Fibroblast of villous mesenchyme (primary cell): ENCODE results near the gene KRT38. TPM values are rescaled to one million over a fixed set of nuclear protein-coding genes. Genes with fewer than 3 reads are reported as not detected.

Experiments used
- DNase-seq: peaks from one replicate; pipeline ENCODE4 v3.0.0-alpha.2; 2010; ENCODE audit warnings: low read depth
- H3K4me3 ChIP-seq: 2 replicates; pipeline ENCODE4 v1.5.1; 2011; ENCODE audit warnings: low read depth, mild to moderate bottlenecking, low read length
- total RNA-seq: library from RNA; depleted of rRNA; stranded (reverse); fragments of >200 nt; gene quantifications from 2 replicates; pipeline ENCODE4 v1.2.3, GENCODE V29; 2012
- TF ChIP-seq, protein P1 (sequence below): IDR thresholded peaks from 2 replicates; pipeline ENCODE4 v1.5.1; 2012; ENCODE audit warnings: low read depth, mild to moderate bottlenecking, low read length; ENCODE audit not compliant: insufficient read depth

Gene KRT38
- total RNA-seq, 1 donor, result under 0.01 TPM

DNA sequence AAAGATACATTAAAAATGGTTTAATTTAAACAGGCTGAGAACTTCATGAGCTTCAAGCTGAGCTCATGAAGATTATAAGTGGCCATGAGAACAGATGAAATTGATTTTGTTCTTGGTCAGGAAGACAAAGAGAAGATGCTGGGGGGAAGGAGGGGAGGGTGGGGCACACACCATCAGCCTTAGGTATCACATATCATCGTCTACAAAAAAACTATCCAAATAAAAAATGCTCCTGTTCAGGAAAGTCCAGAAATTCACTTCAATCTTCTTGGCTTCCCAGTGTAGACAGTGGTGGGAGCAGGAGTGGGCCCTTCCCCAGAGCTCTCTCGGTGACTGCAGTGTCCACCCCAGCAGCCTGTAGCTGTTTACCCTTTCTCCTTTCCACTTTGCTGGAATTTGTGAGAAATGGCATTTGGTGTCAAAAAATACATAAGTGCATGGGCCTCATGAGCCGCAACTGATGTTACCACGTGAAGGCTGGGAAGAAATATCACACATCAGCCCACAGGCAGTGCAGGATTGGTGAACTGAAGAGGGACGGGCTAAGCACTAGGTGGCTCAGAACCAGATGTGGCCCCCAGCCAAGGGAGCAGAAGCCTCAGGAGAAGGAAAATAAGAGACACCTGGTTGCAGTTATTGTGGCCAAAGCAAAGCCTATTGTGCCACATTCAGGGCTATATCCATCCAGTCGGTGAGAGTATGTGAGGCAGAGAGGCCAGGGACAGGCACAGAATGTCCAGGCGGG, 22.5 kb downstream of the KRT38 start:
- DNase-seq, result no peak
- H3K4me3 ChIP-seq, result no peak overlapping the region
- TF ChIP-seq, protein P1, sequence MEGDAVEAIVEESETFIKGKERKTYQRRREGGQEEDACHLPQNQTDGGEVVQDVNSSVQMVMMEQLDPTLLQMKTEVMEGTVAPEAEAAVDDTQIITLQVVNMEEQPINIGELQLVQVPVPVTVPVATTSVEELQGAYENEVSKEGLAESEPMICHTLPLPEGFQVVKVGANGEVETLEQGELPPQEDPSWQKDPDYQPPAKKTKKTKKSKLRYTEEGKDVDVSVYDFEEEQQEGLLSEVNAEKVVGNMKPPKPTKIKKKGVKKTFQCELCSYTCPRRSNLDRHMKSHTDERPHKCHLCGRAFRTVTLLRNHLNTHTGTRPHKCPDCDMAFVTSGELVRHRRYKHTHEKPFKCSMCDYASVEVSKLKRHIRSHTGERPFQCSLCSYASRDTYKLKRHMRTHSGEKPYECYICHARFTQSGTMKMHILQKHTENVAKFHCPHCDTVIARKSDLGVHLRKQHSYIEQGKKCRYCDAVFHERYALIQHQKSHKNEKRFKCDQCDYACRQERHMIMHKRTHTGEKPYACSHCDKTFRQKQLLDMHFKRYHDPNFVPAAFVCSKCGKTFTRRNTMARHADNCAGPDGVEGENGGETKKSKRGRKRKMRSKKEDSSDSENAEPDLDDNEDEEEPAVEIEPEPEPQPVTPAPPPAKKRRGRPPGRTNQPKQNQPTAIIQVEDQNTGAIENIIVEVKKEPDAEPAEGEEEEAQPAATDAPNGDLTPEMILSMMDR, result no peak

DNA sequence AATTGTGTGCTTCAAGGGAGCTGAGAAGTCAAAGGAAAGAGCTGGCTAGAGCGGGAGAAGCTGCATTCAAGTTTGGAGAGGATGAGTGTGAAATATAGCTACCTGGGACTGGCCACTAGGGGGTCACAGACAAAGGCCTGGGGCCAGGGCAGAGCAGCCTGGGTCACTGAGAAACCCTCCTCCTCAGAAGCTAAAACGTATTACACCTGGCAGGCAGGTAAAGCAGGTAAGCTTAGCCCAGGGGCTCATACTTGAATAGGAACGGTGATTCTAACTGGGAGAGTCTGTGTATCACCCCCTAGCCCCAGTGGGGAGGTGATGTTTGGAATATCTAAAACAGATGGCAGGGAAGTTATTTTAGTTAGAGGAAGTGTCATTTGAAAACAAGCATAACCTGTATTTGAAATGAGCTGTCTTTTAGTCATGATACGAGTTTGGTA, 23.2 kb downstream of the KRT38 start:
- TF ChIP-seq, protein P1, result peak; percentile 38
- no peak overlapping the region for H3K4me3 ChIP-seq
- DNase-seq, result peak; percentile 24

DNA sequence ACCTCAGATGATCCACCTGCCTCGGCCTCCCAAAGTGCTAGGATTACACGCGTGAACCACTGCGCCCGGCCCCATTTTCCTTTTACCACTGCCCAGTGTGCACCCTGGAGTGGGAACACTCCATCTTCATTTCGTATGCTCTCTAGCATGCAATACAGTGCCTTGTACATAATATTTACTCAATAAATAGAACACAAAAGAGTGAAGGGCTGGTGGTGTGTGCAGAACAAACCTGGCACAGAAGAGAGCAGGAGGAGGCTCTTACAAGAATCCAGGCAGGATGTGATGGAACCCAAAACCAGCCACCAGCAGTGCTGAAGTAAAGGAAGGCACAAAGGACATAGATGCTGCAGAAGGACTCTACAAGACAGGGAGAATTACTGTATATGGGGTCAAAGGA, 23.7 kb downstream of the KRT38 start:
- TF ChIP-seq, protein P1, result no peak
- H3K4me3 ChIP-seq, result no peak overlapping the region
- DNase-seq, result no peak

DNA sequence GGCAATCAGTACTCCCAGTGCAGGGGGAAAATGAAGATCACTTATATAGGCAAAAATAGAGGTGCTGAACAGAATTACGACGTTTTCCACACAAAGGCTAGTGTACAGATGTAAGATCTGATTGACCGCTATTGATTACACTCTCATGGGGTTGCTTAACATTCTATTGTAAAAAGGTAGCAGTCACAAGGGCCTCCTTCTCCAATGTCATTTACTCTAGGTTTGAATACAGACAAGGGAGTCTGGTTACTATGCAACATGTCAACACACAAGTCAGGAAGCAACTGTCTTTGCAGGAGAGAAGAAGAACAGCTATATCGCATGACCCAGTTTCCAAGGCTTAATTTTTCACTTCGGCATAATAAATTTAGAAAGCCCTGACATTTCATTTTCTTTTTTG, 24.3 kb downstream of the KRT38 start:
- TF ChIP-seq, protein P1, result no peak
- H3K4me3 ChIP-seq, result no peak overlapping the region
- DNase-seq, result peak; percentile 37

DNA sequence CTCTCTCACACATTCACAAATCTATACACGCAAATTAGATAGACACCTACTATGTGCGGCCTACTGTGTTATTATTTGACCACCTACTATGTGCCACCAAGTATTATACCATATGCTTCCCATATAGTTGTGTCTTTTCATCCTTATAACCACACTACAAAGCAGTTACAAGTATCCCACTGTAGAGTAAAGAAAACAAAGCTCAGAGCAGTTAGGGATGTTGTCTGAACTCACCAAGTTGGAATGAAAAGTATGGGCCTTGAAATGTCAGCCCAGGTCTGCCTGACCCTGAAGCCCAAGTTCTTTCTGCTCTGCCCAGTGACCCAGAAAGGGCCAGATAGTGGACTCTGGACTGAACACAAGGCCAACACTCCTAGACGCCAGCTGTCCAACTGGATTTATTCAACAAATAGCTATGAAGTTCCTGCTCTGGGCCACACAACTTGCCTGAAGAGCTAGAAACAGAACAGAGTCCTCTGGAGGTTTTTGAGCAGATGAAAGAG, 24.9 kb downstream of the KRT38 start:
- no peak overlapping the region for H3K4me3 ChIP-seq
- TF ChIP-seq, protein P1, result no peak
- DNase-seq, result peak; percentile 77

DNA sequence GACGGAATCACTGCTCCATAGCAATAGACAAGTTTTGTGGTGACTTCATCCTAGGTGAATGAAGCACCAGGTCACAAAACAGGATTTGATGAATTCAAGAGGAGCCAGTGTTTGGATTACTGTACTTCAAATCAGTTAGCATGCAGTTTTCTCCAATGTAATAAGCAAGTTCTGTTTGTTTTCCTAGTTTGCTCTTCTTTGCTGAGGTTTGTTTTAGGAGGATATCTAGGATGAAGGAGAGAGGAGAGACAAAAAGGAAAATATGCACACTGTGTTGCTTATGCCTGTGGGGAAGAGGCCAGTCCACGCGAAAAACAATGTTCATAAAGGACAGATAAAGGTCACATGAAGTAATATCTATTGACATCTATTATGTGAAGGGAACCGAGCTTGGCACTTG, 25.4 kb downstream of the KRT38 start:
- no peak overlapping the region for H3K4me3 ChIP-seq
- peak; percentile 19 for DNase-seq
- TF ChIP-seq, protein P1, result no peak
